ENCODE data around the gene DRD5. TPM values are rescaled to one million over a fixed set of nuclear protein-coding genes. Genes with fewer than 3 reads are reported as not detected.

DRD5 gene
- total RNA-seq, 2 experiments from 2014 or later: not detected

- intact Hi-C loops (cut with DNase I, micrococcal nuclease): no loop called here
- Mint-ChIP-seq H3K27me3 (no peaks in the 10 kb centered on the region), H3K4me1 (ENCODE audit: low read depth) (no peaks in the 10 kb centered on the region), H3K9me3 (no peaks in the 10 kb centered on the region), H3K27ac (no peak overlapping the region), H3K36me3 (ENCODE audit: low read depth) (no peaks in the 10 kb centered on the region), H3K4me3 (no peak overlapping the region)
- TF ChIP-seq CTCF (IDR thresholded peaks at IDR 0.05): no peak
- H3K4me1 ChIP-seq (ENCODE audit: insufficient read depth, low read length): no peaks in the 10 kb centered on the region
- no peaks in the 10 kb centered on the region for H3K27me3 ChIP-seq (ENCODE audit: control insufficient read depth in 1 of 2, insufficient read depth in 2 of 2, low read length in 2 of 2)
- ATAC-seq (ENCODE audit: poor library complexity): no peak
- no peak overlapping the region for H3K27ac ChIP-seq (ENCODE audit: low read depth in 1 of 2, low read length in 2 of 2)
- ChIA-PET CTCF (no interaction called here), POLR2A (no interaction called here)
- no peak overlapping the region for H3K4me3 ChIP-seq (ENCODE audit: low read length)
- DNase-seq: no peak
- H3K36me3 ChIP-seq (ENCODE audit: insufficient read depth, low read length): no peaks in the 10 kb centered on the region
- H3K9me3 ChIP-seq (ENCODE audit: control insufficient read depth in 1 of 2, insufficient read depth in 1 of 2, low read length in 2 of 2): no peaks in the 10 kb centered on the region
Observed at GRCh38 chr4:9745782-9746181, 35.7 kb upstream of the DRD5 start.

- Histone ChIP-seq H3K36me3 (ENCODE audit: insufficient read depth, low read length) (no peaks in the 10 kb centered on the region), H3K27me3 (ENCODE audit: control insufficient read depth in 1 of 2, insufficient read depth in 2 of 2, low read length in 2 of 2) (no peaks in the 10 kb centered on the region), H3K27ac (ENCODE audit: low read depth in 1 of 2, low read length in 2 of 2) (no peak overlapping the region), H3K4me1 (ENCODE audit: insufficient read depth, low read length) (no peaks in the 10 kb centered on the region), H3K9me3 (ENCODE audit: control insufficient read depth in 1 of 2, insufficient read depth in 1 of 2, low read length in 2 of 2) (peaks cover 0 to 7% of the 10 kb centered on the region in 2 experiments), H3K4me3 (ENCODE audit: low read length) (no peak overlapping the region)
- Mint-ChIP-seq H3K4me1 (ENCODE audit: low read depth) (no peaks in the 10 kb centered on the region), H3K9me3 (no peaks in the 10 kb centered on the region), H3K4me3 (no peak overlapping the region), H3K27ac (no peak overlapping the region), H3K27me3 (peaks cover 5% of the 10 kb centered on the region), H3K36me3 (ENCODE audit: low read depth) (no peaks in the 10 kb centered on the region)
- POLR2A ChIA-PET: no interaction called here
- TF ChIP-seq CTCF (IDR thresholded peaks at IDR 0.05): no peak
- CTCF ChIA-PET: no interaction called here
- DNase-seq: no peak
- ATAC-seq (ENCODE audit: poor library complexity): no peak
- intact Hi-C loops (cut with DNase I, micrococcal nuclease): no loop called here
Observed at GRCh38 chr4:9758641-9759317, 22.7 kb upstream of the DRD5 start.

GRCh38 chr4:9762823-9763475, 18.5 kb upstream of the DRD5 start:
- Histone ChIP-seq H3K4me1 (ENCODE audit: insufficient read depth, low read length) (no peaks in the 10 kb centered on the region), H3K27me3 (ENCODE audit: control insufficient read depth in 1 of 2, insufficient read depth in 2 of 2, low read length in 2 of 2) (no peaks in the 10 kb centered on the region), H3K27ac (ENCODE audit: low read depth in 1 of 2, low read length in 2 of 2) (no peak overlapping the region), H3K36me3 (ENCODE audit: insufficient read depth, low read length) (no peaks in the 10 kb centered on the region), H3K4me3 (ENCODE audit: low read length) (no peak overlapping the region), H3K9me3 (ENCODE audit: control insufficient read depth in 1 of 2, insufficient read depth in 1 of 2, low read length in 2 of 2) (peaks cover 0 to 7% of the 10 kb centered on the region in 2 experiments)
- ChIA-PET POLR2A (no interaction called here), CTCF (no interaction called here)
- no peak overlapping the region for H3K27ac Mint-ChIP-seq
- ATAC-seq (ENCODE audit: poor library complexity) (no peak), DNase-seq (peak in 6 of 14 experiments; percentile 13 to 65 (median 32))
- no peaks in the 10 kb centered on the region for H3K4me1 Mint-ChIP-seq (ENCODE audit: low read depth)
- TF ChIP-seq CTCF (IDR thresholded peaks at IDR 0.05): peak; percentile 34
- H3K36me3 Mint-ChIP-seq (ENCODE audit: low read depth): no peaks in the 10 kb centered on the region
- intact Hi-C loops (cut with DNase I, micrococcal nuclease): loop anchor here (1.0 to 5.0 kb wide), 4 partner anchors 256 to 1659 kb away; no protein-coding TSS in a partner anchor
- no peak overlapping the region for H3K4me3 Mint-ChIP-seq
- H3K27me3 Mint-ChIP-seq: peaks cover 20% of the 10 kb centered on the region
- no peaks in the 10 kb centered on the region for H3K9me3 Mint-ChIP-seq
